GM21619 (cell line): ENCODE data around the gene MRPS34.
"Not testable (repeated sequence)": the region's sequence is repeated elsewhere in the genome, so short reads cannot be mapped to it uniquely, and the experiment has no call there.

Source experiments
- ATAC-seq: cut with Tn5 transposase; IDR thresholded peaks from one replicate; pipeline ENCODE4 v1.9.1; 2021; ENCODE audit not compliant: unreplicated experiment

MRPS34 gene

DNA sequence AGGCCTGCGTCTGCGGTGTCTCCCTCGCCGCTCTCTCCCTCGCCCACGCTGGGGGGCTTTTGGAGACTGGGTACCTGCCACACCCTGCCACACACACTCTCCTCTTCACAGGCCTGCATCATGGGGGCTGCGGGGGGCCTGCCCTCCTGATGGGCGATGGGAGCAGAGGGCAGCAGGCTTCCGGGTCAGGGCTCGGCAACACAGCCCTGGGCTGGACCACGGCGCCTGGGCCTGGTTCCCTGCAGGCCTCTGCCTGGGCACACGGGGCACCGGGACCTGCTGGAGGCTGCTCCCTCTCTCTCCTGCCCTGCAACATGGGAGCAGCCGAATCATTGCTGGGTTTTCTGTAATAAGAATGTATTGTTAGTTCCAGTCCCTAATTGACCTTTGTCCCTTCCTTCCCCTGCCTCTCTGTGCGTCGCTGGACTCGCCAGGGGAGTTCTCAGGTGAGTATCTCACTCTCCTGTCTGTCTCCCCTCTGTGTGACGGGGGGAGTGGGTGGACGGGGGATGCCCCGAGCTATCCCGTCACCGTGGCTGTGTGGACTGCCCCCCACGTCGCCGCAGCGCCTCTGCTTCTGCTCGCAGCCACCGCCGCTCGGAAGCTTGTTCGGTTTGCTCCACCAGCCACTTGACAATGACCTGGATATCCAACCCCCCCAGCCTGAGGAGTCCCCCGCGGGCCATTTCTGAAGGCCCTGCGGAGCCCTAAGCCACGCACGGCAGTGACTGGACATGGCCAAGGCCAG lies 15.0 kb downstream of the MRPS34 start:
- ATAC-seq, result no peak

DNA sequence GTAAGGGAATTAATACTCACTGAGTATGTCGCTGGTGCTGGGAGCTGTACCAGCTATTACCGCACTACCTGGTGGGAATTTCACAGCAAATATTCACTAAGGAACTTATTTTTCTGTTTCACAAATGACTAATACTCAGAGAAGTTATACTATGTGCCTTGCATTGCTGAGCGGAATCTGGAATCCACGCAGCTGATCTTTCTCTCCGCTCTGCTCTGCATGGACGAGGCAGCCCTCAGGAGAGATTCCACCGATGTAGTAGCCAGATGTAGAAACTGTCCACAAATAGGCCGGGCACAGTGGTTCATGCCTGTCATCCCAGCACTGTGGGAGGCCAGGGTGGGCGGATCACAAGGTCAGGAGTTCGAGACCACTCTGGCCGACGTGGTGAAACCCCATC lies 18.7 kb downstream of the MRPS34 start:
- no peak for ATAC-seq

GRCh38 chr16:1752853-1753252 lies 20.1 kb downstream of the MRPS34 start:
- no peak for ATAC-seq

DNA sequence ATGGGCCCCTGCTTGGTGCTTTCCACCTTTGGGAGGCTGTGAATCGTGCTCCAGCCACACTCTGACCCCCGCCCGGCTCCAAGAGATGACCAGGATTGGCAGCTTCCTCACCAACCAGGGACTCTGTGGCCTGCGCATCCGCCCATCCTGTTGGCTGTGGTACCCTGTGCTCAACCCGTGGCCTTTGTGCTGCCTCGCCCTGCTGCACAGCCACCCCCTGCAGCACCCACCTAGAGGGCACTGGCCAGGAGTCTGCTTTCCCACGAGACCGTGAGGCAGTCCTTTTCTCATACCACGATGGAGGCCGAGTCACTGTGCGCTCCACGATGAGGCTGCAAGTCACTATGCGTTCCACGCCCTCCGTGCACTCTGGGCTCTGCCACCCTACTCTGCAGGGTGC lies 21.0 kb downstream of the MRPS34 start:
- no peak for ATAC-seq

DNA sequence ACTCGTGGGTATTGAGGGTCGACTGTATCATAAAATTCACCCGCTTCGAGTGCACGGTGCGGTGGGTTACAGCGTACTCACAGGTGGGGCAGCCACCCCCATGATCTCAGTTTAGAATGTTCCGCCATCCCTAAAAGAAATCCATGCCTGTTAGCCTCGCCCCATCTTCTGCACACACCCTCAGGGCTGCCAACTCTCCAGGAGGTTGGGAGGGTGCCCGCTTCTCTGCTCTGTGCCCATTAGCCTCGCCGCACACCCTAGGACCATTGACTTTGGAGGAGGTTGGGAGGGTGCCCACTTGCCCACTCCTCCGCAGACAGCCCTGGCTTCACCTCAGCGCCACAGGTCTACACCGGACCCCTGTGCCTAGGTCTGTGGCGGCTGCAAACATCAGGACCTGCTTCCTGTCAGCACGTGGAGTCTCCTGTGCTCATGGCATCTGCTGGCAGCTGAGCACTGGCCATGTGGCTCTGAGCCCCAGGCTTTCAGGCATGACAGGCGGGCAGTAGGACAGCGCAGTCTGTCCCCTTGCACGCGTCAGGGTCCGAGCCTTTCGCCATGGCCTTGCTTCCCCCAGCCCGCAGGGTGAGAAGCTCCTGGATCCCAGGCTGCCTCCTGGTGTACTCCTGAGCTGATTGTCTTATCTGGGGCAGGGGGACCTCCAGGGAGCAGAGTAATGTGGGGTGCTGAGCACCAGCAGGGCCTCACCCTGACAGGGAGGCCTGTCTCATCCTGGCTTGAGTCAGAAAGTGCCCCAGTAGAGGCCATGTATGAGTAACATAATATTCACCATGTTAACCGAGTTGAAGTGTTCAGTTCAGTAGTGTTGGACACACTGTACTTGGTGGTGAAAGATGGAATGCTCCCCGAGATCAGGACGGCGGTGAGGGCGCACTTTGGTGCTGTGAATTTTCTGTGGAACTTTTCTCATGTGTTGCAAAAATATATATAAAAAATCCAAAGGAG lies 23.5 kb downstream of the MRPS34 start:
- ATAC-seq, result no peak

GRCh38 chr16:1747934-1748333 lies 25.0 kb downstream of the MRPS34 start:
- no peak for ATAC-seq

GRCh38 chr16:1746693-1747195 lies 26.2 kb downstream of the MRPS34 start:
- no peak for ATAC-seq

DNA sequence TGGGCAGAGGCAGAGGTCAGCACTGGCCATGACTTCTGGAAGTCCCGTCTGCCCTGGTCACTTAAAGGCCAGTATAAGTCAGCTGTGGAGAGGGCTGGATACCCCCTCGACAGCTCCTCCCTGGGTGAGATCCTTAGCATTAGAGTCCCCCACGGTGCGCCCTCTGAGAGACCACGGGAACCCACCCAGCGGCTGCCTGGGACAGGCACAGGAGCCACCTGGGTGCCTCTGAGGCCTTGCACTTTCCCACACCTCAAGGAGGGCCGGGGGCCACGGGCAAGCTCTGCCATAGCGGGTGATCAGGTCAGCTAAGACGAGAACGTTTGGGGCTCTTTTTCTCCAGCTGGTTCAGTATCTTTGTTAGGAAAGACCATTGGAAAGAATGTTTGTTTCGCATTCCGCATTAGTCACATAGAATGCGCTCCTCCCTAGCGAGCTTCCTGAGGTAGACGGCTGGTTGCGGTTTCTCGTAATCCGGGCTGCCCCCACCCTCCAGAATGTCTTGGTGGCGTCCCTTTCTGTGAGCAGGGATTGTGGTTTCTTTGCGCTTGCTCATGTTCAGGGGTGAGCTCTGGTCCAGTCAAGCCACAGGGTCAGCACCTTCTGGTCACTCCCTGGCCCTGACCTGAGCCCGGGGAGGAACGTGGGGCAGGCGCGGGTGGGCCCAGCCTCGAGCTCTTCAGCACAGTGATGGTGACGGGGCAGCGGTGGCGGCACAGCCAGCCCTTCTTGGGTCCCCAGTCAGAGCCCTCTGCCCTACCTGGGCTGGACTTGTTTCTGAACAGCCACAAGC lies 26.8 kb downstream of the MRPS34 start:
- no peak for ATAC-seq

DNA sequence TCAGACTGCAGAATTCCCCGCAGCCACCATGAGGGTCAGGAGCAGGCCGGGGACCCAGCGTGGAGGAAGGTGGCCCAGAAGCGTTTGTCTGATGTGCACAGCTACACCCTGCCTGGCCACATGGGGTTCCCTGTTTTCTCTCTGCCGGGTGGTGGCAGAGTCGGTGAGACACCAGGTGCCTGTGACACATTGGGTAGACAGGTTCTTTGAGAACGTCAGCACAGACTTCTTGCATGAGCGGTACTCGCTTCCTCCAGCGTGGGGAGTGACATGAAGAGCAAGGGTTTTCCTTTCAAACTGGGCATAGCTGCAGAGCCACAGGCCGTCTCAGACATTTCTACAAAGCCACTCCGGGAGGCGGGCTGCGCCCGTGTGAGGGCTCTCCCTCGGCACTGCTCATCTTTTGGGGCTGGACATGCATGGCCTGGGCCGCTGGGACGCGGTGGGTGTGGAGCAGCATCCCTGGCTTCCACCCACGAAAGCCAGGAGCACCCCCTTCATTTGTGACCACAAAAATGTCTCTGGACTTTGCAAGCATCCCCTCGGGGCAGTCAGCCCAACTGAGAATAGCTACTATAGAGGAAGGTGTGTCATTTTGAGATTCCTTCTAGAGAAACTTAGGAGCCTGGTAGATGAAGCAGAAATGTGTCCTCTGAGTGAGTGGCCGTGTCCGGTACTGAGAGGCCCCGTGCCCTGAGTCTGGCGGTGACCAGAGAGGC lies 27.6 kb downstream of the MRPS34 start:
- ATAC-seq, result no peak

GRCh38 chr16:1744338-1744840 lies 28.5 kb downstream of the MRPS34 start:
- ATAC-seq, result no peak

DNA sequence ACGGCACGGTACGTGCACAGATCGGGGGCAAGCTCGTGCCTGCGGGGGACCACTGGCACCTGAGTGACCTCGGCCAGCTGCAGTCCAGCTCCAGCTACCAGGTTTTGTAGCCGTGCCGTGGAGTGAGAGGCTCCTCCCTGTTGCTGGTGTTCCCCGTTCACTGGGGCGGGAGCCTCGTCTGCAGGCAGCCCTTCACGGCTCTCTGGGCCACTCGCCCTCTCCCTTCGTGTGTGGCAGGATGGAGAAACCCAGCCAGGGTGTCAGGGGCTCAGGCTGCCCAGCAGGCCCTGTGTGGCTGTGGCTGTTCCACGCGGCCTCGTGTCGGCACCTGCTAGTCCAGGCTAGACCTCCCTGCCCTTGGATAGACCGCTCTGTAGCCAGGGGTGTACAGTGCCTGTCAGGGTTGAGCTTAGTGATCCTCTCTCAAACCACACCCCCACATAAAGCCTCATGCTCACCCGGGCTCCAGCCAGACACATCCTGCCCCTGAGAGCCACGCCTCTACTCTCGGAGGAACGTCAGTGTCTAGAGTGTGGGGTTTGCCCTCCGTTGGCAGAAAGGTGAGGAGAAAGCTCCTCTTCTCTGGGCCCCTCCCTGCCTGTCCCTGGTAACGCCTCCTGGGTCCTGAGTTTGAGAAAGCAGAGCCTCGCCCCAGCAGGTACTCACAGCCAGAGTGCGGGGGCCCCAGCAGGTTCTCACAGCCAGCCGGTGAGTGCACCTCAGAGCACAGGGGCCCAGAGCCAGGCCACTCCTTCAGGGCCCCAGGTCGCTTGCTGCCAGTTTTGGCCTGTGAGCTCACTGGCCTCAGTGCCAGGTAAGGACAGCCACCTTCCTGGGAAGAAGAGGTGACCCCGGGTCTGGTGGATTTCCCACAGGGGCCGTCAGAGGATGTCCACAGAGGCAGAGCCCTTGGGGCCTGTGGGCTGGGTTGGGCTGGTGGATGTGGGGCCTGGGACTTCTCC lies 29.3 kb downstream of the MRPS34 start:
- no peak for ATAC-seq

GRCh38 chr16:1741553-1742165 lies 31.3 kb downstream of the MRPS34 start:
- ATAC-seq, result no peak

GRCh38 chr16:1740781-1741490 lies 32.0 kb downstream of the MRPS34 start:
- no peak for ATAC-seq

- ATAC-seq, result no peak
These were observed 32.7 kb downstream of the MRPS34 start for GRCh38 chr16:1740234-1740633.

DNA sequence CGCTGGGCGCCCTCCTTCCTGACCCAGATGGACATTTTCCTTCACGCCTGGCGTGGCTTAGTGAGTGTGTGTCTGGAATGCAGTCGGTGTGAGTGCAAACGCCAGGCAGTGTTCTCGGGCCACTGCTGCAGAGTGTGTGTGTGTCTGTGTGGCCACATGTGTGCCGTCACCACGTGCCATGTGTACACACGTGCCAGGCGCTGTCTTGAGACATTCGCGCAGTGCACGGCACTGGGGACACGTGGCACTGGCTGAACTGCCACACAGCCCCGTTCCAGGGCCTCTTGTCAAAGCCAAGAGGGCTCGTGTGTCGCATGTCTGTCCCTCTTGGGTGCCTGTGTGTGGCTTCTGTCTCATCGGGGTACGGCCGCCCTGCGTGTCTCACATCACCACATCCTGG lies 38.1 kb downstream of the MRPS34 start:
- no peak for ATAC-seq

- no peak for ATAC-seq
These were observed 38.8 kb downstream of the MRPS34 start for GRCh38 chr16:1734123-1734522.

- ATAC-seq, result not testable (repeated sequence)
These were observed 40.4 kb downstream of the MRPS34 start for GRCh38 chr16:1732551-1732987.

DNA sequence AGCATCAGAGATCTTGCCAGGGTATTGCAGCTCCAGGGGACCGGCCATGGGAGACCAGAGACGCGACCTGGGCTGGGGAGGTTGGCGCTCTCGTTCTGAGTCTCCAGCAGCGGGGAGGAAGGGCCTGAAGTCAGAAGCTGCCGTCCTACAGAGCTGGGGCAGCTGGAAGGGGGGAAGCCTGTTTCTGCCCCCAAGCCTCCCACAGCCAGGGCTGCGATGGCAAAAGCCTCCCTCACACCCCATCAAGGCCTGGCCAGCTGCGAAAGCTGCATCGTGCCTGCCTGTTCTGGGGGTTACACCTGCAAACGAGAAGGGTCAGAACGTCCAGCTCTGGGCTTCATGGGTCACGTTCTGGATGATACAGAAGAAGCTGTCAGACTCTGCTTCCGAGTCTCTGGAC lies 40.9 kb downstream of the MRPS34 start:
- ATAC-seq, result no peak
